ENCODE results near the gene ANP32E. TPM values are rescaled to one million over a fixed set of nuclear protein-coding genes. Genes with fewer than 3 reads are reported as not detected.
"Not testable (repeated sequence)": the region's sequence is repeated elsewhere in the genome, so short reads cannot be mapped to it uniquely, and the experiment has no call there.

ANP32E gene
- total RNA-seq, 1 donor from 2014 or later = 52.1 TPM

- Mint-ChIP-seq H3K27ac (no peak overlapping the region), H3K4me3 (ENCODE audit: low read depth) (no peak overlapping the region), H3K36me3 (ENCODE audit: insufficient read depth) (peaks cover 3% of the 10 kb centered on the region), H3K9me3 (ENCODE audit: low read depth) (no peaks in the 10 kb centered on the region), H3K27me3 (peaks cover 3% of the 10 kb centered on the region), H3K4me1 (ENCODE audit: low read depth) (peaks cover 19% of the 10 kb centered on the region)
- no peak for DNase-seq (ENCODE audit: low spot score, unreplicated experiment)
- TF ChIP-seq, protein P1, sequence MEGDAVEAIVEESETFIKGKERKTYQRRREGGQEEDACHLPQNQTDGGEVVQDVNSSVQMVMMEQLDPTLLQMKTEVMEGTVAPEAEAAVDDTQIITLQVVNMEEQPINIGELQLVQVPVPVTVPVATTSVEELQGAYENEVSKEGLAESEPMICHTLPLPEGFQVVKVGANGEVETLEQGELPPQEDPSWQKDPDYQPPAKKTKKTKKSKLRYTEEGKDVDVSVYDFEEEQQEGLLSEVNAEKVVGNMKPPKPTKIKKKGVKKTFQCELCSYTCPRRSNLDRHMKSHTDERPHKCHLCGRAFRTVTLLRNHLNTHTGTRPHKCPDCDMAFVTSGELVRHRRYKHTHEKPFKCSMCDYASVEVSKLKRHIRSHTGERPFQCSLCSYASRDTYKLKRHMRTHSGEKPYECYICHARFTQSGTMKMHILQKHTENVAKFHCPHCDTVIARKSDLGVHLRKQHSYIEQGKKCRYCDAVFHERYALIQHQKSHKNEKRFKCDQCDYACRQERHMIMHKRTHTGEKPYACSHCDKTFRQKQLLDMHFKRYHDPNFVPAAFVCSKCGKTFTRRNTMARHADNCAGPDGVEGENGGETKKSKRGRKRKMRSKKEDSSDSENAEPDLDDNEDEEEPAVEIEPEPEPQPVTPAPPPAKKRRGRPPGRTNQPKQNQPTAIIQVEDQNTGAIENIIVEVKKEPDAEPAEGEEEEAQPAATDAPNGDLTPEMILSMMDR (IDR thresholded peaks at IDR 0.05; ENCODE audit: unreplicated experiment) = no peak
These were observed 539 bp downstream of the ANP32E start for GRCh38 chr1:150235294-150235851.

DNA sequence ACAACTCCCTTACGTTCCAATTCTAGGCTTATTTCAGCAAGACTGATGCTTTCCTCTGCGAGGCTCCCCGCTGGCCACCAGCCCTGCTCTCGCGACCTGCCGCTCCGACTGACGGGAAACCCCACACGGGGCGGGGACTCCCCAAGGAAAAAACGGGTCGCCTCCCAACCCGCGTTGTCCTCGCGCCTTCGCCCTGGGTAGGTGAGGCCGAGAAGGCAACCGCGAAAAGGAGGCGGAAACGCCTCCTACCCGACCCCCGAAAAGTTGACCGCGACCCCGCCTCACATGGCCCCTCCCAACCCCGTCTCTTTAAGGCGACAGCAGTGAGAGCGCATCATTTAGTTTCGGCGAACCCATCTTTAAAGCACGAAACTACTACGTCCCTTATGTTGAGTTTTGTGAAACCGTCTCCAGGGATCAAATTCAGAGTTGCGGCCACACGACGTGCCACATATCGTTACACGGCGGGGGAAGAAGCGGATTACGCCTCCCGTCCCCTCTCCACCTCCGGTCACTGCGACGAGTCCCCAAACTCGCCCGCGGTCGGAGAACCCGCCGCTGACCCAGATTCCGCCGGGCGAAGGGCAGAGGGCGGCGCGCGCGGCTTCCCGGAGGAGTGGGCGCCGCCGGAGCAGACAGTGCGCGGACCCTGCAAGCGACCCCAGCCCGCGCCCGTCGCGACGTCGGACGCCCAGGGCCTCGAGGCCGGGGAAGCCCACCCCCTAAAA, 1.2 kb downstream of the ANP32E start:
- peak overlapping the region; percentile 91 for H3K27ac Mint-ChIP-seq
- H3K4me1 Mint-ChIP-seq (ENCODE audit: low read depth) = peaks cover 19% of the 10 kb centered on the region
- no peaks in the 10 kb centered on the region for H3K9me3 Mint-ChIP-seq (ENCODE audit: low read depth)
- H3K36me3 Mint-ChIP-seq (ENCODE audit: insufficient read depth) = peaks cover 5% of the 10 kb centered on the region
- no peaks in the 10 kb centered on the region for H3K27me3 Mint-ChIP-seq
- TF ChIP-seq, protein P1 (IDR thresholded peaks at IDR 0.05; ENCODE audit: unreplicated experiment) = no peak
- H3K4me3 Mint-ChIP-seq (ENCODE audit: low read depth) = no peak overlapping the region
- peak; percentile 41 for DNase-seq (ENCODE audit: low spot score, unreplicated experiment)

DNA sequence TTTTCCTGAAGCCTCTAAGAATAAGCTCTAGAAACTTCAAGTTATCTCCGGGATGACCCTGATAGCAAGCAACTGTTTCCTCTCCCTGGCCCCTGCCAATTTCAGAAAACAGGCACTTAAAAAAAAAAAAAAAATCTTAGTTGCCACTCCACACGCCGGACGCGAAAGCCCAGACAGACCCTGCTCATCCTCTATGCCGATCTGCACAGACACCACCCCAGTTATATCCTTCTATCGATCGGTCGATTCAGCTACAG, 1.7 kb downstream of the ANP32E start:
- Mint-ChIP-seq H3K4me1 (ENCODE audit: low read depth) (peaks cover 19% of the 10 kb centered on the region), H3K36me3 (ENCODE audit: insufficient read depth) (peaks cover 5% of the 10 kb centered on the region), H3K4me3 (ENCODE audit: low read depth) (no peak overlapping the region), H3K9me3 (ENCODE audit: low read depth) (no peaks in the 10 kb centered on the region), H3K27me3 (no peaks in the 10 kb centered on the region), H3K27ac (peak overlapping the region; percentile 91)
- TF ChIP-seq, protein P1 (IDR thresholded peaks at IDR 0.05; ENCODE audit: unreplicated experiment) = no peak
- no peak for DNase-seq (ENCODE audit: low spot score, unreplicated experiment)

DNA sequence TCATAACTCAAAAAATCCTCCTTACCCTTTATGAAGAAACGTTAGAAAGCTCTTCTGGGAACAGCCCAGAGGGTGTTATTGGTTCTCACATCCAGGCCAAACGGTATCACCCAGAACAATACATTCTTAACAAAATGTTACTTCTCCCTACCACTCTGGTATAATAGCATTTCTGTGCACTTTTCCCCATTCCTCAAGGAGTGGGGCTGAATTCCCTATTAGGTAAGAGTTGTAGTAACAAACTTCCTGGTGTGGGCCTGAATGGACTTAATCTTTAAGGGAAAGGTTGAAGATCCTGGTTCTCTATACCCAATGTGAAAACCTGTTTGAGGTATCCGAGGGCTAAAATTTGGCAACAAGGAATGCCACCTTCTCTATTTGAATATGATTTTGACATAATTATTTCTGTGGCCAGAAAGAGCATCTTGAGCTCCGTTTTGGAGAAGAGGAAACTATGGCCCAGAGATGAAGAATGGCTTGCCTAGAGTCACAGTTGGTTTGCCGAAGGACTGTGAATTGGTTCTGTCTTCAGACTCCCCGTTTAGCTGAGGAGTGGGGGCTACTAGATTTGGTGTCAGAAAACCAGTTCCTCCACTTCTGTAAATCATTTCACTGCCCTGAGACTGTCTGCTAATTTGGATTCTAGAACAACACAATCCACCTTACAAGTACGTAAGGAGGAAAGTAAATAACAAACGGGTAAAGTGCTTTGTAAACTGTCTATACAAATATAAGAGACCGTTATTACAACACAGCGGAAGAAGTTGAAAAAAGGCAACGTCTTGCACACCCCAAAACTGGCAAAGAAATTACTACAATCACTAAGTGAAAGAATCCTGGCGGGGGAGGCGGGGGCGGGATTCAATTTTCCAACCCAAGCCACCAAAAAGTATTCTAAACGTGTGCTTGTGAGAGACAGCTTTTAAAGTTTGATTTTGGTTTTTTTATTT, 2.3 kb downstream of the ANP32E start:
- H3K36me3 Mint-ChIP-seq (ENCODE audit: insufficient read depth) = peaks cover 8% of the 10 kb centered on the region
- no peaks in the 10 kb centered on the region for H3K27me3 Mint-ChIP-seq
- H3K27ac Mint-ChIP-seq = peak overlapping the region; percentile 91
- no peak overlapping the region for H3K4me3 Mint-ChIP-seq (ENCODE audit: low read depth)
- TF ChIP-seq, protein P1 (IDR thresholded peaks at IDR 0.05; ENCODE audit: unreplicated experiment) = no peak
- peaks cover 19% of the 10 kb centered on the region for H3K4me1 Mint-ChIP-seq (ENCODE audit: low read depth)
- no peaks in the 10 kb centered on the region for H3K9me3 Mint-ChIP-seq (ENCODE audit: low read depth)
- peak; percentile 21 for DNase-seq (ENCODE audit: low spot score, unreplicated experiment)

GRCh38 chr1:150232921-150233320, 3.0 kb downstream of the ANP32E start:
- Mint-ChIP-seq H3K4me1 (ENCODE audit: low read depth) (peaks cover 19% of the 10 kb centered on the region), H3K27ac (peak overlapping the region; percentile 91), H3K4me3 (ENCODE audit: low read depth) (peak overlapping the region; percentile 14)
- DNase-seq (ENCODE audit: low spot score, unreplicated experiment); H3K36me3 Mint-ChIP-seq (ENCODE audit: insufficient read depth); H3K27me3 Mint-ChIP-seq; H3K9me3 Mint-ChIP-seq (ENCODE audit: low read depth): not testable (repeated sequence)

DNA sequence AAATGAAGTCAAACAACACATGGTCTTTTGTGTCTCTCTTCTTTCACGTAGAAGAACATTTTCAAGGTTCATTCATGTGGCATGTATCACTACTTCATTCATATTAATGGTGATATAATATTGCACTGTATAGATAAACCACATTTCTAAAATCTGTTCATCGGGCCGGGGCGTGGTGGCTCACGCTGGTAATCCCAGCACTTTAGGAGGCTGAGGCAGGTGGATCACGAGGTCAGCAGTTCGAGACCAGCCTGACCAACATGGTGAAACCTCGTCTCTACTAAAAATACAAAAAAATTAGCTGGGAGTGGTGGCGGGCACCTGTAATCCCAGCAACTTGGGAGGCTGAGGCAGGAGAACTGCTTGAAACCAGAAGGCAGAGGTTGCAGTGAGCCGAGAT, 7.7 kb downstream of the ANP32E start:
- not testable (repeated sequence) for H3K4me3 Mint-ChIP-seq (ENCODE audit: low read depth); H3K27ac Mint-ChIP-seq; H3K9me3 Mint-ChIP-seq (ENCODE audit: low read depth); H3K27me3 Mint-ChIP-seq; DNase-seq (ENCODE audit: low spot score, unreplicated experiment); H3K4me1 Mint-ChIP-seq (ENCODE audit: low read depth)
- H3K36me3 Mint-ChIP-seq (ENCODE audit: insufficient read depth) = peaks cover 27% of the 10 kb centered on the region

All from progenitor cell of endocrine pancreas (in vitro differentiated cells).